IMR-90 (cell line): ENCODE results near the gene PRKAR1A. TPM values are rescaled to one million over a fixed set of nuclear protein-coding genes. Genes with fewer than 3 reads are reported as not detected.

ENCODE experiments used
- ATAC-seq: fragments of 200-7000 bp; cut with Tn5 transposase; 2 replicates; pipeline ENCODE4 v1.9.1; 2020; ENCODE audit warnings: low read depth, mild to moderate bottlenecking, moderate library complexity
- BruUV-seq: library from RNA; stranded (reverse); fragments of 400-500 nt; replicated peaks from 2 replicates; lab custom pipeline; 2021; lab: Mats Ljungman, UMichigan
- CTCF ChIA-PET: fragments of 300-600 bp; formaldehyde crosslinking; extraction: SDS; loops from one replicate; lab custom pipeline; 2021; ENCODE audit warnings: antibody characterized with exemption; lab: Yijun Ruan, JAX
- POLR2A ChIA-PET: fragments of 300-600 bp; sonication (Branson Sonifier 250); formaldehyde crosslinking; loops from one replicate; lab custom pipeline; 2022; ENCODE audit warnings: antibody characterized with exemption; ENCODE audit not compliant: unreplicated experiment; lab: Charles Lee
- DNase-seq: peaks from one replicate; pipeline ENCODE4 v3.0.0; 2013
- H2AFZ ChIP-seq: replicated peaks from 2 replicates; pipeline ENCODE3; 2013; ENCODE audit warnings: low read length, mild to moderate bottlenecking; ENCODE audit not compliant: poor library complexity
- H2AK5ac ChIP-seq: 2 replicates; pipeline ENCODE4 v1.6.1; 2013; ENCODE audit warnings: low read depth, low read length, inconsistent platforms
- H2AK9ac ChIP-seq: replicated peaks from 2 replicates; pipeline ENCODE3; 2013; ENCODE audit warnings: mild to moderate bottlenecking, low read depth, low read length, moderate library complexity; ENCODE audit not compliant: poor library complexity
- H2BK120ac ChIP-seq: 2 replicates; pipeline ENCODE4 v1.6.1; 2013; ENCODE audit warnings: low read depth, low read length, inconsistent platforms
- H2BK15ac ChIP-seq: 3 replicates; pipeline ENCODE4 v1.6.1; 2013; ENCODE audit warnings: low read depth, low read length, inconsistent platforms
- H2BK20ac ChIP-seq: 2 replicates; pipeline ENCODE4 v1.6.1; 2013; ENCODE audit warnings: low read depth, mild to moderate bottlenecking, inconsistent platforms, low read length, moderate library complexity
- H2BK5ac ChIP-seq: 2 replicates; pipeline ENCODE4 v1.6.1; 2013; ENCODE audit warnings: mild to moderate bottlenecking, low read depth, low read length, inconsistent platforms; ENCODE audit not compliant: poor library complexity, severe bottlenecking
- H3K14ac ChIP-seq: replicated peaks from 2 replicates; pipeline ENCODE4 v1.6.1; 2013; ENCODE audit warnings: low read depth, low read length, inconsistent platforms
- H3K18ac ChIP-seq: 2 replicates; pipeline ENCODE4 v1.6.1; 2013; ENCODE audit warnings: low read depth, low read length, control low read depth
- H3K23ac ChIP-seq: 2 replicates; pipeline ENCODE4 v1.6.1; 2013; ENCODE audit warnings: low read depth, low read length, inconsistent platforms
- H3K27ac ChIP-seq: 2 replicates; pipeline ENCODE4 v1.5.1; 2013; ENCODE audit warnings: mild to moderate bottlenecking, control low read depth, low read length; ENCODE audit not compliant: insufficient read depth
- H3K27me3 ChIP-seq: 2 replicates; pipeline ENCODE4 v1.6.1; 2013; ENCODE audit warnings: low read length; ENCODE audit not compliant: control insufficient read depth, insufficient read depth
- H3K36me3 ChIP-seq: 2 replicates; pipeline ENCODE4 v1.6.1; 2013; ENCODE audit warnings: low read length, mixed read lengths; ENCODE audit not compliant: control insufficient read depth, insufficient read depth
- H3K4ac ChIP-seq: 2 replicates; pipeline ENCODE4 v1.6.1; 2013; ENCODE audit warnings: low read depth, low read length, inconsistent platforms
- H3K4me1 ChIP-seq: 2 replicates; pipeline ENCODE4 v1.6.1; 2013; ENCODE audit warnings: low read length, mixed read lengths; ENCODE audit not compliant: control insufficient read depth, insufficient read depth
- H3K4me2 ChIP-seq: 2 replicates; pipeline ENCODE4 v1.6.1; 2013; ENCODE audit warnings: low read depth, mild to moderate bottlenecking, control low read depth, low read length, moderate library complexity
- H3K4me3 ChIP-seq: 2 replicates; pipeline ENCODE4 v1.5.1; 2013; ENCODE audit warnings: low read depth, mild to moderate bottlenecking, control low read depth, low read length, moderate library complexity; ENCODE audit not compliant: insufficient read depth
- H3K56ac ChIP-seq: 2 replicates; pipeline ENCODE4 v1.6.1; 2013; ENCODE audit warnings: low read length, inconsistent platforms; ENCODE audit not compliant: insufficient read depth; ENCODE audit errors: extremely low read depth
- H3K79me1 ChIP-seq, 2 experiments: 2 replicates each; pipeline ENCODE4 v1.6.1; 2013; ENCODE audit warnings: low read length in 2 of 2, inconsistent platforms in 1 of 2, low read depth in 1 of 2
- H3K9ac ChIP-seq: 2 replicates; pipeline ENCODE4 v1.6.1; 2013; ENCODE audit warnings: low read depth, low read length, control low read depth
- H3K9me1 ChIP-seq: 2 replicates; pipeline ENCODE4 v1.6.1; 2013; ENCODE audit warnings: low read length, inconsistent platforms; ENCODE audit not compliant: insufficient read depth
- H3K9me3 ChIP-seq: 2 replicates; pipeline ENCODE4 v1.6.1; 2013; ENCODE audit warnings: low read length; ENCODE audit not compliant: control insufficient read depth, insufficient read depth
- H4K20me1 ChIP-seq: 2 replicates; pipeline ENCODE4 v1.6.1; 2013; ENCODE audit warnings: low read length, inconsistent platforms; ENCODE audit not compliant: insufficient read depth
- H4K5ac ChIP-seq: 2 replicates; pipeline ENCODE4 v1.6.1; 2013; ENCODE audit warnings: mild to moderate bottlenecking, low read depth, low read length, control low read depth
- H4K8ac ChIP-seq, 2 experiments: 2 replicates each; pipeline ENCODE4 v1.6.1; 2013; ENCODE audit warnings: low read depth in 2 of 2, low read length in 2 of 2, control low read depth in 1 of 2, inconsistent platforms in 1 of 2
- H4K91ac ChIP-seq: 2 replicates; pipeline ENCODE4 v1.6.1; 2013; ENCODE audit warnings: low read depth, low read length, inconsistent platforms; ENCODE audit not compliant: insufficient read depth
- BHLHE40 ChIP-seq: fragments of 150-350 bp; IDR thresholded peaks from 2 replicates; pipeline ENCODE4 v1.6.1; 2016; ENCODE audit warnings: mild to moderate bottlenecking, low read depth, low read length
- CEBPB ChIP-seq: IDR thresholded peaks from 2 replicates; pipeline ENCODE4 v1.6.1; 2012; ENCODE audit warnings: low read depth, low read length, improper control_type of control experiment
- CTCF ChIP-seq: conservative IDR thresholded peaks from 2 replicates; pipeline ENCODE4 v1.5.1; 2012; ENCODE audit warnings: mild to moderate bottlenecking, low read depth, low read length, improper control_type of control experiment
- ELK1 ChIP-seq: fragments of 150-350 bp; IDR thresholded peaks from 2 replicates; pipeline ENCODE4 v1.6.1; 2016; ENCODE audit warnings: low read depth, mild to moderate bottlenecking, low read length, moderate library complexity, borderline replicate concordance
- FOS ChIP-seq: fragments of 150-350 bp; IDR thresholded peaks from 2 replicates; pipeline ENCODE4 v1.6.1; 2016; ENCODE audit warnings: low read depth, low read length
- MAFK ChIP-seq: IDR thresholded peaks from 2 replicates; pipeline ENCODE4 v1.6.1; 2012; ENCODE audit warnings: low read depth, low read length, improper control_type of control experiment
- MAZ ChIP-seq: IDR thresholded peaks from 2 replicates; pipeline ENCODE4 v1.6.1; 2012; ENCODE audit warnings: low read depth, mild to moderate bottlenecking, low read length, improper control_type of control experiment, moderate library complexity, borderline replicate concordance
- MXI1 ChIP-seq: IDR thresholded peaks from 2 replicates; pipeline ENCODE4 v1.6.1; 2012; ENCODE audit warnings: low read depth, mild to moderate bottlenecking, low read length, moderate library complexity, borderline replicate concordance
- NFE2L2 ChIP-seq: fragments of 150-350 bp; IDR thresholded peaks from 2 replicates; pipeline ENCODE4 v1.6.1; 2016; ENCODE audit warnings: low read depth, mild to moderate bottlenecking, low read length
- POLR2A ChIP-seq: IDR thresholded peaks from 2 replicates; pipeline ENCODE4 v1.6.1; 2012; ENCODE audit warnings: mild to moderate bottlenecking, low read depth, low read length
- RAD21 ChIP-seq: IDR thresholded peaks from 2 replicates; pipeline ENCODE4 v1.6.1; 2012; ENCODE audit warnings: low read length, improper control_type of control experiment
- RCOR1 ChIP-seq: IDR thresholded peaks from 2 replicates; pipeline ENCODE4 v1.6.1; 2012; ENCODE audit warnings: mild to moderate bottlenecking, low read length, improper control_type of control experiment; ENCODE audit not compliant: insufficient replicate concordance
- RFX5 ChIP-seq: IDR thresholded peaks from 2 replicates; pipeline ENCODE4 v1.8.0; 2012; ENCODE audit warnings: low read depth, mild to moderate bottlenecking, low read length, moderate library complexity
- WGBS, 2 experiments: methylation state at CpG; one replicate each; pipeline versions ENCODE4 v1.1.5 to v1.1.7; 2013; ENCODE audit warnings: missing lambda C conversion rate in 2 of 2; ENCODE audit not compliant: insufficient read length in 1 of 2; ENCODE audit errors: extremely low coverage in 2 of 2; 5-methylcytosine and 5-hydroxymethylcytosine counted together
- dilution Hi-C: fragments of 300-500 bp; cut with HindIII; formaldehyde crosslinking; loops from one replicate; pipeline ENCODE4 v1.14.3; 2018; ENCODE audit warnings: low sequenced_read_pairs; ENCODE audit not compliant: unreplicated experiment
- in situ Hi-C: fragments of 300-500 bp; cut with MboI; formaldehyde crosslinking; loops from 3 replicates; pipeline ENCODE4 v1.14.3; 2019; ENCODE audit warnings: low sequenced_read_pairs, inconsistent platforms, mixed read lengths
- intact Hi-C: fragments of 100-400 bp; cut with micrococcal nuclease; formaldehyde crosslinking; loops from 2 replicates; pipeline ENCODE4 v1.10.0; 2022
- polyA plus RNA-seq, 3 experiments: library from polyadenylated mRNA; depleted of rRNA; stranded (reverse); fragments of >200 nt; gene quantifications; 2 replicates each; pipeline ENCODE4 v1.2.3, GENCODE V29; 2012; ENCODE audit warnings: low replicate concordance in 1 of 3
- total RNA-seq: library from RNA; depleted of rRNA; stranded (reverse); fragments of >200 nt; gene quantifications from 2 replicates; pipeline ENCODE4 v1.2.3, GENCODE V29; 2012

PRKAR1A gene
- total and polyA plus RNA-seq, 2 of the 4 experiments (the other 2 are of a cell fraction): 145 to 256 TPM

GRCh38 chr17:68591583-68591982 lies 79.4 kb downstream of the PRKAR1A start:
- H3K4me2 ChIP-seq: no peak overlapping the region
- BruUV-seq: no TSS peak
- DNase-seq: no peak
- H3K36me3 ChIP-seq: no peaks in the 10 kb centered on the region
- H3K14ac ChIP-seq: no peak overlapping the region
- 0 out of 2 replicates have a peak, but pooled peaks cover 3% of the 10 kb centered on the region for H3K9me3 ChIP-seq
- no peak for ATAC-seq
- H3K18ac ChIP-seq: no peak overlapping the region
- H3K79me1 ChIP-seq: no peaks in the 10 kb centered on the region
- H3K9ac ChIP-seq: no peak overlapping the region
- in situ Hi-C loops (no loop called here), intact Hi-C loops (no loop called here), dilution Hi-C loops (no loop called here)
- no peak overlapping the region for H2BK5ac ChIP-seq
- H2BK120ac ChIP-seq: no peak overlapping the region
- H3K4ac ChIP-seq: no peak overlapping the region
- no peak overlapping the region for H2BK15ac ChIP-seq
- TF ChIP-seq RFX5: no peak
- no peak for TF ChIP-seq BHLHE40
- no peak for TF ChIP-seq RAD21
- TF ChIP-seq FOS: no peak
- no peak for TF ChIP-seq ELK1
- no peak for TF ChIP-seq NFE2L2
- TF ChIP-seq POLR2A: no peak
- TF ChIP-seq CTCF: no peak
- TF ChIP-seq MXI1: no peak
- no peak for TF ChIP-seq RCOR1
- no peak for TF ChIP-seq MAFK
- TF ChIP-seq CEBPB: no peak
- TF ChIP-seq MAZ: no peak
- CTCF ChIA-PET: no interaction called here
- H3K4me3 ChIP-seq: no peak overlapping the region
- peaks cover 3% of the 10 kb centered on the region for H3K27me3 ChIP-seq
- no peak overlapping the region for H3K23ac ChIP-seq
- no peak overlapping the region for H4K91ac ChIP-seq
- no peak overlapping the region for H2AFZ ChIP-seq
- WGBS, 2 experiments: no CpG with 5 or more reads among the region's 12 CpGs
- H2AK9ac ChIP-seq: no peak overlapping the region
- H3K56ac ChIP-seq: no peak overlapping the region
- H4K8ac ChIP-seq: no peak overlapping the region
- H4K5ac ChIP-seq: no peak overlapping the region
- no peaks in the 10 kb centered on the region for H3K9me1 ChIP-seq
- no peaks in the 10 kb centered on the region for H3K4me1 ChIP-seq
- no peak overlapping the region for H3K27ac ChIP-seq
- POLR2A ChIA-PET: no interaction called here
- H2BK20ac ChIP-seq: no peak overlapping the region
- H2AK5ac ChIP-seq: no peak overlapping the region
- H4K20me1 ChIP-seq: no peaks in the 10 kb centered on the region
